Ascending aorta (tissue), 2 donors: Measurements from ENCODE around the gene LSM12. TPM values are rescaled to one million over a fixed set of nuclear protein-coding genes. Genes with fewer than 3 reads are reported as not detected.
"Not testable (repeated sequence)": the region's sequence is repeated elsewhere in the genome, so short reads cannot be mapped to it uniquely, and the experiment has no call there.

Source experiments
- DNase-seq, 2 donors: peaks; one replicate each; pipeline ENCODE4 v3.0.0-alpha.2; 2019; ENCODE audit warnings: low spot score in 2 of 2
- H3K27ac ChIP-seq, 2 donors: fragments of 200-600 bp; sonication (generic); one replicate each; pipeline ENCODE4 v1.5.1; 2016 to 2017; ENCODE audit warnings: mild to moderate bottlenecking in 1 of 2
- H3K27me3 ChIP-seq: fragments of 200-600 bp; sonication (generic); one replicate; pipeline ENCODE4 v1.5.1; 2017
- H3K36me3 ChIP-seq, 2 donors: fragments of 200-600 bp; sonication (generic); one replicate each; pipeline ENCODE4 v1.5.1; 2016
- H3K4me1 ChIP-seq, 2 donors: fragments of 200-600 bp; sonication (generic); one replicate each; pipeline ENCODE4 v1.5.1; 2016 to 2017; ENCODE audit warnings: mild to moderate bottlenecking in 1 of 2
- H3K4me3 ChIP-seq, 2 donors: fragments of 200-600 bp; sonication (generic); one replicate each; pipeline ENCODE4 v1.5.1; 2016 to 2017; ENCODE audit warnings: mild to moderate bottlenecking in 1 of 2
- H3K9me3 ChIP-seq, 2 donors: fragments of 200-600 bp; sonication (generic); one replicate each; pipeline ENCODE4 v1.5.1; 2016
- CTCF ChIP-seq, 3 experiments: fragments of 200-600 bp in 2 of 3; fragments of 450-650 bp in 1 of 3; sonication (generic) in 2 of 3; IDR thresholded peaks; one replicate each; pipeline ENCODE4 v1.5.1; 2016 to 2019; ENCODE audit warnings: antibody characterized with exemption in 3 of 3, mild to moderate bottlenecking in 1 of 3, moderate library complexity in 1 of 3
- intact Hi-C: fragments of 100-400 bp; cut with DNase I; formaldehyde crosslinking; loops from one replicate; pipeline ENCODE4 v1.15.1; 2023
- total RNA-seq: library from RNA; depleted of rRNA; stranded (reverse); fragments of >200 nt; gene quantifications from one replicate; pipeline ENCODE4 v1.1.0, GENCODE V29; 2016

Gene LSM12
- total RNA-seq, 1 donor from 2014 or later: 12.5 TPM

GRCh38 chr17:44049294-44050060 is 17.0 kb downstream of the LSM12 start:
- Histone ChIP-seq H3K9me3 (no peaks in the 10 kb centered on the region), H3K27ac (no peak overlapping the region), H3K27me3 (no peaks in the 10 kb centered on the region), H3K4me3 (no peak overlapping the region), H3K4me1 (no peaks in the 10 kb centered on the region), H3K36me3 (peaks cover 44 to 48% of the 10 kb centered on the region in 2 donors)
- no peak for TF ChIP-seq CTCF (IDR thresholded peaks at IDR 0.05)
- no peak for DNase-seq
- intact Hi-C loops: no loop called here

- peaks cover 37 to 41% of the 10 kb centered on the region in 2 donors for H3K36me3 ChIP-seq
- H3K27ac ChIP-seq, H3K4me3 ChIP-seq, DNase-seq, H3K27me3 ChIP-seq, H3K9me3 ChIP-seq, intact Hi-C loops, H3K4me1 ChIP-seq: not testable (repeated sequence)
Measured at GRCh38 chr17:44046893-44047292, 19.6 kb downstream of the LSM12 start.

GRCh38 chr17:44045486-44045885 is 21.0 kb downstream of the LSM12 start:
- Histone ChIP-seq H3K27ac (no peak overlapping the region), H3K27me3 (no peaks in the 10 kb centered on the region), H3K4me1 (peaks cover 4 to 7% of the 10 kb centered on the region in 2 donors), H3K36me3 (peaks cover 23 to 27% of the 10 kb centered on the region in 2 donors), H3K9me3 (no peaks in the 10 kb centered on the region), H3K4me3 (no peak overlapping the region)
- no peak for DNase-seq
- TF ChIP-seq CTCF (IDR thresholded peaks at IDR 0.05): no peak
- intact Hi-C loops: no loop called here

GRCh38 chr17:44044071-44044470 is 22.4 kb downstream of the LSM12 start:
- Histone ChIP-seq H3K36me3 (peaks cover 11 to 13% of the 10 kb centered on the region in 2 donors), H3K9me3 (no peaks in the 10 kb centered on the region), H3K4me1 (peaks cover 7 to 14% of the 10 kb centered on the region in 2 donors), H3K27me3 (no peaks in the 10 kb centered on the region), H3K4me3 (no peak overlapping the region), H3K27ac (no peak overlapping the region)
- intact Hi-C loops: loop anchor here (5.0 kb wide), 1 partner anchor 37 kb away; no protein-coding TSS in a partner anchor
- DNase-seq: no peak
- no peak for TF ChIP-seq CTCF (IDR thresholded peaks at IDR 0.05)

- intact Hi-C loops: loop anchor here (5.0 kb wide), 1 partner anchor 36 kb away; no protein-coding TSS in a partner anchor
- H3K27ac ChIP-seq: peak overlapping the region in 1 of 2 donors; percentile 22
- peaks cover 7 to 14% of the 10 kb centered on the region in 2 donors for H3K4me1 ChIP-seq
Measured at GRCh38 chr17:44043272-44043696, 23.2 kb downstream of the LSM12 start.

More at GRCh38 chr17:44043272-44043696, 23.2 kb downstream of the LSM12 start:
- TF ChIP-seq CTCF (IDR thresholded peaks at IDR 0.05): no peak
- Histone ChIP-seq H3K4me3 (no peak overlapping the region), H3K36me3 (peaks cover 11% of the 10 kb centered on the region in 2 donors), H3K27me3 (no peaks in the 10 kb centered on the region), H3K9me3 (no peaks in the 10 kb centered on the region)
- no peak for DNase-seq
